HepG2 (cell line): Measurements from ENCODE around the gene HEPN1. TPM values are rescaled to one million over a fixed set of nuclear protein-coding genes. Genes with fewer than 3 reads are reported as not detected.

Source experiments
- ASH2L ChIP-seq: fragments of 300-600, 200-600 bp; sonication (generic); IDR thresholded peaks from 2 replicates; pipeline ENCODE4 v1.7.0; 2017; ENCODE audit warnings: low read depth, mild to moderate bottlenecking, moderate library complexity, mixed read lengths, low read length; ENCODE audit not compliant: insufficient read length
- HNF4A ChIP-seq: sonication (generic); formaldehyde crosslinking; IDR thresholded peaks from 2 replicates; pipeline ENCODE4 v1.4.0; 2020; ENCODE audit warnings: missing genetic modification reagents
- HNF4G ChIP-seq, 2 experiments: sonication (generic) in 1 of 2; formaldehyde crosslinking in 1 of 2; IDR thresholded peaks; 2 replicates each; pipeline versions ENCODE4 v1.4.0 to v1.6.1; 2011 to 2020; ENCODE audit warnings: borderline replicate concordance in 2 of 2, low read depth in 2 of 2, mild to moderate bottlenecking in 2 of 2, low read length in 1 of 2, missing genetic modification reagents in 1 of 2, moderate library complexity in 1 of 2
- MXD4 ChIP-seq: IDR thresholded peaks from 2 replicates; pipeline ENCODE4 v1.6.1; 2016; ENCODE audit warnings: mild to moderate bottlenecking, missing biosample characterization, missing genetic modification reagents
- PAF1 ChIP-seq: IDR thresholded peaks from 2 replicates; pipeline ENCODE4 v1.6.1; 2016; ENCODE audit warnings: missing genetic modification reagents, missing compliant biosample characterization
- PHF21A ChIP-seq: sonication (generic); formaldehyde crosslinking; IDR thresholded peaks from 2 replicates; pipeline ENCODE4 v1.5.0; 2020; ENCODE audit warnings: mild to moderate bottlenecking, missing genetic modification reagents
- RBM22 ChIP-seq: fragments of 200-400 bp; formaldehyde crosslinking; optimal IDR thresholded peaks from 2 replicates; pipeline ENCODE3; 2017; ENCODE audit warnings: mild to moderate bottlenecking, low read length, moderate library complexity
- polyA plus RNA-seq, 8 experiments: library from polyadenylated mRNA; depleted of rRNA in 3 of 8; stranded (reverse) in 7 of 8; unstranded in 1 of 8; fragments of >200 nt; fragmentation: Illumina TruSeq in 4 of 8; extraction: Trizol in 4 of 8; gene quantifications; 2 replicates each; pipeline versions ENCODE4 v1.2.1 to v1.2.3, GENCODE V29; 2011 to 2016; ENCODE audit warnings: low read depth in 4 of 8, missing spikeins in 1 of 8, mixed read lengths in 1 of 8; ENCODE audit not compliant: insufficient read depth in 1 of 8
- total RNA-seq, 5 experiments: library from RNA; depleted of rRNA; stranded (reverse); fragments of >200 nt; fragmentation: Illumina TruSeq; extraction: Trizol; gene quantifications; 2 replicates each; pipeline ENCODE4 v1.2.3, GENCODE V29; 2016; ENCODE audit warnings: low read depth in 1 of 5
- TF ChIP-seq, protein P1 (sequence below): sonication (generic); formaldehyde crosslinking; IDR thresholded peaks from 2 replicates; pipeline ENCODE4 v1.8.0; 2022; ENCODE audit warnings: missing genetic modification reagents, mild to moderate bottlenecking, inconsistent platforms, borderline replicate concordance
- TF ChIP-seq, protein P2 (sequence below): sonication (generic); formaldehyde crosslinking; IDR thresholded peaks from 2 replicates; pipeline ENCODE4 v1.8.1; 2023; ENCODE audit warnings: mild to moderate bottlenecking, inconsistent platforms, moderate library complexity, missing genetic modification reagents, borderline replicate concordance
- TF ChIP-seq, protein P3 (sequence below): IDR thresholded peaks from 2 replicates; pipeline ENCODE4 v1.6.1; 2012; ENCODE audit warnings: low read depth, low read length, improper control_type of control experiment
- TF ChIP-seq, protein P4 (sequence below): sonication (generic); formaldehyde crosslinking; conservative IDR thresholded peaks from 2 replicates; pipeline ENCODE4 v1.4.0; 2020; ENCODE audit warnings: missing genetic modification reagents
- TF ChIP-seq, protein P5 (sequence below): sonication (generic); formaldehyde crosslinking; IDR thresholded peaks from 2 replicates; pipeline ENCODE4 v1.4.0; 2020; ENCODE audit warnings: mild to moderate bottlenecking, low read depth, missing genetic modification reagents
- TF ChIP-seq, protein P6 (sequence below): sonication (generic); formaldehyde crosslinking; IDR thresholded peaks from 2 replicates; pipeline ENCODE4 v1.4.0; 2020; ENCODE audit warnings: mild to moderate bottlenecking, missing genetic modification reagents
- TF ChIP-seq, protein P7 (sequence below): sonication (generic); formaldehyde crosslinking; IDR thresholded peaks from 2 replicates; pipeline ENCODE4 v1.4.0; 2020; ENCODE audit warnings: mild to moderate bottlenecking, missing genetic modification reagents, borderline replicate concordance
- TF ChIP-seq, protein P8 (sequence below): IDR thresholded peaks from 2 replicates; pipeline ENCODE4 v1.6.1; 2016; ENCODE audit warnings: low read depth, control low read depth

HEPN1 gene
- total and polyA plus RNA-seq, 2 of the 13 experiments (the other 11 are each of a cell fraction or from before 2014, with no cell fraction given) = not detected

DNA sequence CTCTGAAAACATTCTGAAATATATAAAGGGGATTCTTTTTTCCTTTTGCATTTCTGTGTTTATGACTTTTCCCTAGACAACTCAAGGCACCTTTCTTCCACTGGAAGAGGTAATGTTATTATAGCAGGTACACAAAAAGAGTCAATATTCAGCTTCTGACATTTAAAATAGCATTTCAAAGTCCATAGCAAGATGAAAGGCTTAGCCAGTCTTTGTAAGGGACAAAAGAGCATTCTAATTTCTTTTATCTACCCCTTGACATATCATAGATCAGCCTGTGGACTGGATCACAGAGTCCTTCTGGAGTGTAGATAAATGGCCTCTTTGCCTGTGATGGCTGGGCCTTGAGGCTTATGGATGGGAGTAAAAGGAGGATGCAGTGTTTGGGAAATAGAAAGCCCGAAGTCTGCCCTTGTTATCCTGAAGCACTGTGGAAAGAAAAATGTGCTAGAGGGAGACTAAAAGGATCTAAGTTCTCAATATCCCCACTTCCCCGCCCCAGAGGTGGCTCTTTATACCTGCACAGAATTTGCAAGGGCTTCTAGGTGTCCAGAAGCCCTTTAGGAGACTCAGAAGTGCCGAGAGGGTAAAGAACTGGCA is 18.4 kb downstream of the HEPN1 start (continued):
- peak; percentile 50; the same call in 1 of the 2 replicates for TF ChIP-seq HNF4G (IDR thresholded peaks at IDR 0.05; ENCODE audit: borderline replicate concordance, low read depth, low read length)
- TF ChIP-seq HNF4G (CRISPR knock-in tag; IDR thresholded peaks at IDR 0.05; ENCODE audit: borderline replicate concordance, low read depth) = no peak; the same call in 1 of the 2 replicates
- TF ChIP-seq, protein P1, sequence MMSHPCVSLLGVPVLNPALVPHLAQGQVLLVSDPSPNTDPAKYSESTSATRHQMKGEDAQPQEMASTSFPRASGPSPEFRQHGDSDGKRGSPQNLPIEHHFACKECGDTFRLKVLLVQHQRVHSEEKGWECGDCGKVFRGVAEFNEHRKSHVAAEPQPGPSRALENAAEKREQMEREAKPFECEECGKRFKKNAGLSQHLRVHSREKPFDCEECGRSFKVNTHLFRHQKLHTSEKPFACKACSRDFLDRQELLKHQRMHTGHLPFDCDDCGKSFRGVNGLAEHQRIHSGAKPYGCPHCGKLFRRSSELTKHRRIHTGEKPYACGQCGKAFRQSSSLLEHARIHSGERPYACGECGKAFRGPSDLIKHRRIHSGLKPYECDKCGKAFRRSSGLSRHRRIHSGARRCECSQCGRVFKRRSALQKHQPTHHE (CRISPR knock-in tag) = no peak
- TF ChIP-seq HNF4A (CRISPR knock-in tag) = peak; percentile 68
- TF ChIP-seq RBM22 = no peak
- TF ChIP-seq, protein P2, sequence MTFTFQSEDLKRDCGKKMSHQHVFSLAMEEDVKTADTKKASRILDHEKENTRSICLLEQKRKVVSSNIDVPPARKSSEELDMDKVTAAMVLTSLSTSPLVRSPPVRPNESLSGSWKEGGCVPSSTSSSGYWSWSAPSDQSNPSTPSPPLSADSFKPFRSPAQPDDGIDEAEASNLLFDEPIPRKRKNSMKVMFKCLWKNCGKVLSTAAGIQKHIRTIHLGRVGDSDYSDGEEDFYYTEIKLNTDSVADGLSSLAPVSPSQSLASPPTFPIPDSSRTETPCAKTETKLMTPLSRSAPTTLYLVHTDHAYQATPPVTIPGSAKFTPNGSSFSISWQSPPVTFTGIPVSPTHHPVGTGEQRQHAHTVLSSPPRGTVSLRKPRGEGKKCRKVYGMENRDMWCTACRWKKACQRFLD = no peak
- peak; percentile 56 for TF ChIP-seq ASH2L
- TF ChIP-seq, protein P3, sequence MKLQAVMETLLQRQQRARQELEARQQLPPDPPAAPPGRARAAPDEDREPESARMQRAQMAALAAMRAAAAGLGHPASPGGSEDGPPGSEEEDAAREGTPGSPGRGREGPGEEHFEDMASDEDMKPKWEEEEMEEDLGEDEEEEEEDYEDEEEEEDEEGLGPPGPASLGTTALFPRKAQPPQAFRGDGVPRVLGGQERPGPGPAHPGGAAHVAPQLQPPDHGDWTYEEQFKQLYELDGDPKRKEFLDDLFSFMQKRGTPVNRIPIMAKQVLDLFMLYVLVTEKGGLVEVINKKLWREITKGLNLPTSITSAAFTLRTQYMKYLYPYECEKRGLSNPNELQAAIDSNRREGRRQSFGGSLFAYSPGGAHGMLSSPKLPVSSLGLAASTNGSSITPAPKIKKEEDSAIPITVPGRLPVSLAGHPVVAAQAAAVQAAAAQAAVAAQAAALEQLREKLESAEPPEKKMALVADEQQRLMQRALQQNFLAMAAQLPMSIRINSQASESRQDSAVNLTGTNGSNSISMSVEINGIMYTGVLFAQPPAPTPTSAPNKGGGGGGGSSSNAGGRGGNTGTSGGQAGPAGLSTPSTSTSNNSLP = peak; percentile 85
- TF ChIP-seq, protein P4, sequence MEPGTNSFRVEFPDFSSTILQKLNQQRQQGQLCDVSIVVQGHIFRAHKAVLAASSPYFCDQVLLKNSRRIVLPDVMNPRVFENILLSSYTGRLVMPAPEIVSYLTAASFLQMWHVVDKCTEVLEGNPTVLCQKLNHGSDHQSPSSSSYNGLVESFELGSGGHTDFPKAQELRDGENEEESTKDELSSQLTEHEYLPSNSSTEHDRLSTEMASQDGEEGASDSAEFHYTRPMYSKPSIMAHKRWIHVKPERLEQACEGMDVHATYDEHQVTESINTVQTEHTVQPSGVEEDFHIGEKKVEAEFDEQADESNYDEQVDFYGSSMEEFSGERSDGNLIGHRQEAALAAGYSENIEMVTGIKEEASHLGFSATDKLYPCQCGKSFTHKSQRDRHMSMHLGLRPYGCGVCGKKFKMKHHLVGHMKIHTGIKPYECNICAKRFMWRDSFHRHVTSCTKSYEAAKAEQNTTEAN = no peak
- TF ChIP-seq, protein P5, sequence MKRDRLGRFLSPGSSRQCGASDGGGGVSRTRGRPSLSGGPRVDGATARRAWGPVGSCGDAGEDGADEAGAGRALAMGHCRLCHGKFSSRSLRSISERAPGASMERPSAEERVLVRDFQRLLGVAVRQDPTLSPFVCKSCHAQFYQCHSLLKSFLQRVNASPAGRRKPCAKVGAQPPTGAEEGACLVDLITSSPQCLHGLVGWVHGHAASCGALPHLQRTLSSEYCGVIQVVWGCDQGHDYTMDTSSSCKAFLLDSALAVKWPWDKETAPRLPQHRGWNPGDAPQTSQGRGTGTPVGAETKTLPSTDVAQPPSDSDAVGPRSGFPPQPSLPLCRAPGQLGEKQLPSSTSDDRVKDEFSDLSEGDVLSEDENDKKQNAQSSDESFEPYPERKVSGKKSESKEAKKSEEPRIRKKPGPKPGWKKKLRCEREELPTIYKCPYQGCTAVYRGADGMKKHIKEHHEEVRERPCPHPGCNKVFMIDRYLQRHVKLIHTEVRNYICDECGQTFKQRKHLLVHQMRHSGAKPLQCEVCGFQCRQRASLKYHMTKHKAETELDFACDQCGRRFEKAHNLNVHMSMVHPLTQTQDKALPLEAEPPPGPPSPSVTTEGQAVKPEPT (CRISPR knock-in tag) = no peak
- TF ChIP-seq, protein P6, sequence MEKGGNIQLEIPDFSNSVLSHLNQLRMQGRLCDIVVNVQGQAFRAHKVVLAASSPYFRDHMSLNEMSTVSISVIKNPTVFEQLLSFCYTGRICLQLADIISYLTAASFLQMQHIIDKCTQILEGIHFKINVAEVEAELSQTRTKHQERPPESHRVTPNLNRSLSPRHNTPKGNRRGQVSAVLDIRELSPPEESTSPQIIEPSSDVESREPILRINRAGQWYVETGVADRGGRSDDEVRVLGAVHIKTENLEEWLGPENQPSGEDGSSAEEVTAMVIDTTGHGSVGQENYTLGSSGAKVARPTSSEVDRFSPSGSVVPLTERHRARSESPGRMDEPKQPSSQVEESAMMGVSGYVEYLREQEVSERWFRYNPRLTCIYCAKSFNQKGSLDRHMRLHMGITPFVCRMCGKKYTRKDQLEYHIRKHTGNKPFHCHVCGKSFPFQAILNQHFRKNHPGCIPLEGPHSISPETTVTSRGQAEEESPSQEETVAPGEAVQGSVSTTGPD (CRISPR knock-in tag) = no peak
- no peak for TF ChIP-seq PAF1 (CRISPR knock-in tag)
- TF ChIP-seq, protein P7, sequence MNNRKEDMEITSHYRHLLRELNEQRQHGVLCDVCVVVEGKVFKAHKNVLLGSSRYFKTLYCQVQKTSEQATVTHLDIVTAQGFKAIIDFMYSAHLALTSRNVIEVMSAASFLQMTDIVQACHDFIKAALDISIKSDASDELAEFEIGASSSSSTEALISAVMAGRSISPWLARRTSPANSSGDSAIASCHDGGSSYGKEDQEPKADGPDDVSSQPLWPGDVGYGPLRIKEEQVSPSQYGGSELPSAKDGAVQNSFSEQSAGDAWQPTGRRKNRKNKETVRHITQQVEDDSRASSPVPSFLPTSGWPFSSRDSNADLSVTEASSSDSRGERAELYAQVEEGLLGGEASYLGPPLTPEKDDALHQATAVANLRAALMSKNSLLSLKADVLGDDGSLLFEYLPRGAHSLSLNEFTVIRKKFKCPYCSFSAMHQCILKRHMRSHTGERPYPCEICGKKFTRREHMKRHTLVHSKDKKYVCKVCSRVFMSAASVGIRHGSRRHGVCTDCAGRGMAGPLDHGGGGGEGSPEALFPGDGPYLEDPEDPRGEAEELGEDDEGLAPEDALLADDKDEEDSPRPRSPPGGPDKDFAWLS = no peak
- no peak for TF ChIP-seq MXD4
- TF ChIP-seq PHF21A = peak; percentile 36; the same call in 1 of the 2 replicates
- TF ChIP-seq, protein P8, sequence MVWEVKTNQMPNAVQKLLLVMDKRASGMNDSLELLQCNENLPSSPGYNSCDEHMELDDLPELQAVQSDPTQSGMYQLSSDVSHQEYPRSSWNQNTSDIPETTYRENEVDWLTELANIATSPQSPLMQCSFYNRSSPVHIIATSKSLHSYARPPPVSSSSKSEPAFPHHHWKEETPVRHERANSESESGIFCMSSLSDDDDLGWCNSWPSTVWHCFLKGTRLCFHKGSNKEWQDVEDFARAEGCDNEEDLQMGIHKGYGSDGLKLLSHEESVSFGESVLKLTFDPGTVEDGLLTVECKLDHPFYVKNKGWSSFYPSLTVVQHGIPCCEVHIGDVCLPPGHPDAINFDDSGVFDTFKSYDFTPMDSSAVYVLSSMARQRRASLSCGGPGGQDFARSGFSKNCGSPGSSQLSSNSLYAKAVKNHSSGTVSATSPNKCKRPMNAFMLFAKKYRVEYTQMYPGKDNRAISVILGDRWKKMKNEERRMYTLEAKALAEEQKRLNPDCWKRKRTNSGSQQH (CRISPR knock-in tag) = no peak
